GM13977 (cell line): ENCODE measurements around the gene ST3GAL2.

ENCODE experiments used
- DNase-seq: peaks from one replicate; pipeline ENCODE4 v3.0.0; 2012; ENCODE audit warnings: low spot score
- CTCF ChIP-seq: IDR thresholded peaks from 2 replicates; pipeline ENCODE4 v1.5.1; 2012; ENCODE audit warnings: mild to moderate bottlenecking, control low read depth; ENCODE audit not compliant: insufficient read depth; ENCODE audit errors: extremely low read depth, missing control alignments
- in situ Hi-C: fragments of 300-500 bp; cut with MboI; formaldehyde crosslinking; loops from one replicate; pipeline ENCODE4 v1.12.0; 2022; ENCODE audit warnings: low sequenced_read_pairs, low pct_unique_long_range_greater_than_20kb, mixed read lengths, inconsistent platforms; ENCODE audit not compliant: unreplicated experiment

The ST3GAL2 gene

GRCh38 chr16:70468776-70469525 is 30.1 kb upstream of the ST3GAL2 start:
- no peak for TF ChIP-seq CTCF
- in situ Hi-C loops: no loop called here
- DNase-seq: no peak

- TF ChIP-seq CTCF: no peak
- in situ Hi-C loops: no loop called here
- no peak for DNase-seq
Observed at GRCh38 chr16:70467608-70468007, 28.7 kb upstream of the ST3GAL2 start.

GRCh38 chr16:70467113-70467512 is 28.2 kb upstream of the ST3GAL2 start:
- no peak for TF ChIP-seq CTCF
- in situ Hi-C loops: no loop called here
- DNase-seq: no peak

- no peak for DNase-seq
- in situ Hi-C loops: no loop called here
- TF ChIP-seq CTCF: no peak
Observed at GRCh38 chr16:70466805-70467076, 27.8 kb upstream of the ST3GAL2 start.

GRCh38 chr16:70465999-70466804 is 27.3 kb upstream of the ST3GAL2 start:
- no peak for DNase-seq
- in situ Hi-C loops: no loop called here
- TF ChIP-seq CTCF: no peak

GRCh38 chr16:70463235-70463634 is 24.3 kb upstream of the ST3GAL2 start:
- no peak for TF ChIP-seq CTCF
- in situ Hi-C loops: no loop called here
- no peak for DNase-seq
